Measurements from ENCODE around the gene CYP4F8. TPM values are rescaled to one million over a fixed set of nuclear protein-coding genes. Genes with fewer than 3 reads are reported as not detected.

The CYP4F8 gene
- total RNA-seq = not detected

GRCh38 chr19:15614507-15615379 is at the start of gene CYP4F8:
CYP4F8 (plus strand) TSS chr19:15615218; CDS start chr19:15615617, 399 bp downstream.
- no peaks in the 10 kb centered on the region for H3K9me3 ChIP-seq
- H3K27ac ChIP-seq = no peak within 1 kb of the TSS
- DNase-seq = no peak
- H3K4me3 ChIP-seq = no peak within 1 kb of the TSS
- no peaks in the 10 kb centered on the region for H3K36me3 ChIP-seq
- TF ChIP-seq POLR2A (IDR thresholded peaks at IDR 0.05) = no peak
- TF ChIP-seq, protein P1, sequence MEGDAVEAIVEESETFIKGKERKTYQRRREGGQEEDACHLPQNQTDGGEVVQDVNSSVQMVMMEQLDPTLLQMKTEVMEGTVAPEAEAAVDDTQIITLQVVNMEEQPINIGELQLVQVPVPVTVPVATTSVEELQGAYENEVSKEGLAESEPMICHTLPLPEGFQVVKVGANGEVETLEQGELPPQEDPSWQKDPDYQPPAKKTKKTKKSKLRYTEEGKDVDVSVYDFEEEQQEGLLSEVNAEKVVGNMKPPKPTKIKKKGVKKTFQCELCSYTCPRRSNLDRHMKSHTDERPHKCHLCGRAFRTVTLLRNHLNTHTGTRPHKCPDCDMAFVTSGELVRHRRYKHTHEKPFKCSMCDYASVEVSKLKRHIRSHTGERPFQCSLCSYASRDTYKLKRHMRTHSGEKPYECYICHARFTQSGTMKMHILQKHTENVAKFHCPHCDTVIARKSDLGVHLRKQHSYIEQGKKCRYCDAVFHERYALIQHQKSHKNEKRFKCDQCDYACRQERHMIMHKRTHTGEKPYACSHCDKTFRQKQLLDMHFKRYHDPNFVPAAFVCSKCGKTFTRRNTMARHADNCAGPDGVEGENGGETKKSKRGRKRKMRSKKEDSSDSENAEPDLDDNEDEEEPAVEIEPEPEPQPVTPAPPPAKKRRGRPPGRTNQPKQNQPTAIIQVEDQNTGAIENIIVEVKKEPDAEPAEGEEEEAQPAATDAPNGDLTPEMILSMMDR (IDR thresholded peaks at IDR 0.05) = no peak
- no peaks in the 10 kb centered on the region for H3K4me1 ChIP-seq
- no peaks in the 10 kb centered on the region for H3K27me3 ChIP-seq

- no peak overlapping the region for H3K4me3 ChIP-seq
- no peak for DNase-seq
- no peaks in the 10 kb centered on the region for H3K9me3 ChIP-seq
- H3K27me3 ChIP-seq = no peaks in the 10 kb centered on the region
- H3K27ac ChIP-seq = no peak overlapping the region
- no peaks in the 10 kb centered on the region for H3K4me1 ChIP-seq
- no peak for TF ChIP-seq POLR2A (IDR thresholded peaks at IDR 0.05)
- TF ChIP-seq, protein P1 (IDR thresholded peaks at IDR 0.05) = no peak
- H3K36me3 ChIP-seq = no peaks in the 10 kb centered on the region
Measured at GRCh38 chr19:15570420-15570819, 44.6 kb upstream of the CYP4F8 start.

GRCh38 chr19:15575406-15575805 is 39.6 kb upstream of the CYP4F8 start:
- H3K27me3 ChIP-seq = no peaks in the 10 kb centered on the region
- H3K27ac ChIP-seq = no peak overlapping the region
- no peaks in the 10 kb centered on the region for H3K36me3 ChIP-seq
- H3K9me3 ChIP-seq = no peaks in the 10 kb centered on the region
- TF ChIP-seq POLR2A (IDR thresholded peaks at IDR 0.05) = no peak
- TF ChIP-seq, protein P1 (IDR thresholded peaks at IDR 0.05) = no peak
- H3K4me3 ChIP-seq = no peak overlapping the region
- DNase-seq = peak in 1 of 3 donors; percentile 17
- H3K4me1 ChIP-seq = no peaks in the 10 kb centered on the region

DNA sequence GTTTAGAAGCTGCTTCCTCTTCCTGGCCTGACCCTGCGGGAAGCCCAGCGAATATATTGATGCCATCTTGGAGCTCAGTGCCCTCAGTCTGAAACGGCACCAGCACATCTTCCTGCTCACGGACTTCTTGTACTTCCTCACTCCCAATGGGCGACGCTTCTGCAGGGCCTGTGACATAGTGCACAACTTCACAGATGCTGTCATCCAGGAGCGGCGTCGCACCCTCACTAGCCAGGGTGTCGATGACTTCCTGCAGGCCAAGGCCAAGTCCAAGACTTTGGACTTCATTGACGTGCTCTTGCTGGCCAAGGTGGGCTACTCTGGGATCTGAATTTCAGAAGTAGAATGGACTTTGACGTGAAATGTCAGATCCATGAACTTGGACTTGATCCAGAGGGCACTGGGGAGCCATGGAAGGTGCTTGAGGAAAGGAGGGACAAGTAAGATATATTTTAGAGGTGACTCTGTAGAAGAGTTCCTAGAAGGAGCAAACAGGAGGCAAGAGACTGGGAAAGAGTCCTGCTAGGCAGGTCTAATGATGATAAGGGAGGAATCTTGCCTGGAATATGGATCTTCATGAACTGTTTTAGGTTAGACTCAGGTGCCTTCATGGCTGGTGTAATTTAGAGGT is 38.4 kb upstream of the CYP4F8 start:
- H3K36me3 ChIP-seq = no peaks in the 10 kb centered on the region
- peak in 1 of 3 donors; percentile 28 for DNase-seq
- no peak overlapping the region for H3K4me3 ChIP-seq
- no peaks in the 10 kb centered on the region for H3K9me3 ChIP-seq
- no peak overlapping the region for H3K27ac ChIP-seq
- no peaks in the 10 kb centered on the region for H3K27me3 ChIP-seq
- TF ChIP-seq, protein P1 (IDR thresholded peaks at IDR 0.05) = no peak
- TF ChIP-seq POLR2A (IDR thresholded peaks at IDR 0.05) = no peak
- no peaks in the 10 kb centered on the region for H3K4me1 ChIP-seq

GRCh38 chr19:15577184-15577771 is 37.7 kb upstream of the CYP4F8 start:
- H3K36me3 ChIP-seq = no peaks in the 10 kb centered on the region
- no peaks in the 10 kb centered on the region for H3K9me3 ChIP-seq
- no peaks in the 10 kb centered on the region for H3K4me1 ChIP-seq
- DNase-seq = peak in 1 of 3 donors; percentile 13
- no peaks in the 10 kb centered on the region for H3K27me3 ChIP-seq
- TF ChIP-seq POLR2A (IDR thresholded peaks at IDR 0.05) = no peak
- TF ChIP-seq, protein P1 (IDR thresholded peaks at IDR 0.05) = no peak
- no peak overlapping the region for H3K27ac ChIP-seq
- no peak overlapping the region for H3K4me3 ChIP-seq

Data from Peyer's patch (tissue), 4 donors.